ENCODE data around the gene ABCC11. TPM values are rescaled to one million over a fixed set of nuclear protein-coding genes. Genes with fewer than 3 reads are reported as not detected.
"Not testable (repeated sequence)": the region's sequence is repeated elsewhere in the genome, so short reads cannot be mapped to it uniquely, and the experiment has no call there.

Gene ABCC11
- total RNA-seq, 4 donors from 2014 or later = 0.24 to 1.2 (median 0.58) TPM

- DNase-seq (ENCODE audit: low spot score) = no peak
Observed at GRCh38 chr16:48172682-48173081, 74.7 kb downstream of the ABCC11 start.

GRCh38 chr16:48169896-48170295, 77.4 kb downstream of the ABCC11 start:
- no peak for ATAC-seq (ENCODE audit: low FRiP score)
- DNase-seq (ENCODE audit: low spot score) = no peak

More at GRCh38 chr16:48172682-48173081, 74.7 kb downstream of the ABCC11 start:
- no peak for ATAC-seq (ENCODE audit: low FRiP score)
- TF ChIP-seq CTCF (IDR thresholded peaks at IDR 0.05) = no peak

GRCh38 chr16:48168075-48168474, 79.3 kb downstream of the ABCC11 start:
- no peak for TF ChIP-seq CTCF (IDR thresholded peaks at IDR 0.05)
- ATAC-seq (ENCODE audit: low FRiP score) (no peak), DNase-seq (ENCODE audit: low spot score) (no peak)

More at GRCh38 chr16:48169896-48170295, 77.4 kb downstream of the ABCC11 start:
- no peak for TF ChIP-seq CTCF (IDR thresholded peaks at IDR 0.05)

- ATAC-seq (ENCODE audit: low FRiP score); DNase-seq (ENCODE audit: low spot score): not testable (repeated sequence)
Observed at GRCh38 chr16:48166617-48167016, 80.7 kb downstream of the ABCC11 start.

GRCh38 chr16:48165961-48166578, 81.3 kb downstream of the ABCC11 start:
- no peak for DNase-seq (ENCODE audit: low spot score)
- no peak for ATAC-seq (ENCODE audit: low FRiP score)
- no peak for TF ChIP-seq CTCF (IDR thresholded peaks at IDR 0.05)

GRCh38 chr16:48164907-48165715, 82.2 kb downstream of the ABCC11 start:
- ATAC-seq (ENCODE audit: low FRiP score) = peak; percentile 82
- DNase-seq (ENCODE audit: low spot score) = peak; percentile 38
- TF ChIP-seq CTCF (IDR thresholded peaks at IDR 0.05) = peak in 1 of 3 donors; percentile 28

- ATAC-seq (ENCODE audit: low FRiP score) (no peak), DNase-seq (ENCODE audit: low spot score) (no peak)
- no peak for TF ChIP-seq CTCF (IDR thresholded peaks at IDR 0.05)
Observed at GRCh38 chr16:48162839-48163410, 84.4 kb downstream of the ABCC11 start.

All from omental fat pad (tissue), 4 donors.